ENCODE data around the gene SELENOO. TPM values are rescaled to one million over a fixed set of nuclear protein-coding genes. Genes with fewer than 3 reads are reported as not detected.
"Not testable (repeated sequence)": the region's sequence is repeated elsewhere in the genome, so short reads cannot be mapped to it uniquely, and the experiment has no call there.

SELENOO gene
- total and polyA plus RNA-seq, 9 donors, result 0.40 to 31.1 (median 23.0) TPM

DNA sequence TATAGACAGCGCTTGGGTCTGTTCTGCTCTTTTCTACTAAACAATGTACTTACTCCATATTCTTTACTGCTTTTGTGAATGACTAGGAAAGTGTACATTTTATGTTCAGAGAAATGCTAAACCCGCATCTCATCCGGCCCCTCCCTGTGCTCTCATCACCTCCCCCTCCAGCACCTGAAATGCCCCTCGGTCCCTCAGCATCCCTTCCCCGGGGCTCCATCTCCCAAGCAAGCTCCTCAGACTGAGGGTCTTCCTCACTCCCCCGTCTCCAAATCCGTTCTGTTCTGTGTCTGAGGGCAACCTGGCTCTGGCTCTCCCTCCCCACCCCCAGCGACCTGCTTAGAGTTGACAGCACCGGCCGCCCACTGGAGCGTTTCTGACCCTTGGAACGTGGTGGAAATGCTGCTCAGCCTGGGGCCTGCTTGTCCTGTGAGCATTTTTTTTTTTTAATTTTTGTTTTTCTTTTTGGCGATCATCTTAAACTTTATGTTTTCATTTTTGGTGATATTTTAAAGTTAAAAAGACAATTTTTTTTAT, 1.4 kb downstream of the SELENOO start:
- no peaks in the 10 kb centered on the region for H3K27me3 ChIP-seq
- H3K9me3 ChIP-seq, result no peaks in the 10 kb centered on the region
- no peak for TF ChIP-seq EP300 (IDR thresholded peaks at IDR 0.05)
- no peak for TF ChIP-seq POLR2A (IDR thresholded peaks at IDR 0.05)
- TF ChIP-seq, protein P1, sequence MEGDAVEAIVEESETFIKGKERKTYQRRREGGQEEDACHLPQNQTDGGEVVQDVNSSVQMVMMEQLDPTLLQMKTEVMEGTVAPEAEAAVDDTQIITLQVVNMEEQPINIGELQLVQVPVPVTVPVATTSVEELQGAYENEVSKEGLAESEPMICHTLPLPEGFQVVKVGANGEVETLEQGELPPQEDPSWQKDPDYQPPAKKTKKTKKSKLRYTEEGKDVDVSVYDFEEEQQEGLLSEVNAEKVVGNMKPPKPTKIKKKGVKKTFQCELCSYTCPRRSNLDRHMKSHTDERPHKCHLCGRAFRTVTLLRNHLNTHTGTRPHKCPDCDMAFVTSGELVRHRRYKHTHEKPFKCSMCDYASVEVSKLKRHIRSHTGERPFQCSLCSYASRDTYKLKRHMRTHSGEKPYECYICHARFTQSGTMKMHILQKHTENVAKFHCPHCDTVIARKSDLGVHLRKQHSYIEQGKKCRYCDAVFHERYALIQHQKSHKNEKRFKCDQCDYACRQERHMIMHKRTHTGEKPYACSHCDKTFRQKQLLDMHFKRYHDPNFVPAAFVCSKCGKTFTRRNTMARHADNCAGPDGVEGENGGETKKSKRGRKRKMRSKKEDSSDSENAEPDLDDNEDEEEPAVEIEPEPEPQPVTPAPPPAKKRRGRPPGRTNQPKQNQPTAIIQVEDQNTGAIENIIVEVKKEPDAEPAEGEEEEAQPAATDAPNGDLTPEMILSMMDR (IDR thresholded peaks at IDR 0.05), result no peak
- WGBS, 3 donors, result 32 to 46% (median 41%) methylated on average over 13 of the region's 13 CpGs
- H3K4me3 ChIP-seq, result peak overlapping the region; percentile 48
- intact Hi-C loops (cut with DNase I), result loop anchor here in 1 of 4 donors (10.0 kb wide), 1 partner anchor 57 kb away; no protein-coding TSS in a partner anchor
- H3K27ac ChIP-seq, result no peak overlapping the region
- H3K36me3 ChIP-seq, result no peaks in the 10 kb centered on the region
- H3K4me1 ChIP-seq (ENCODE audit: insufficient read depth), result peaks cover 5% of the 10 kb centered on the region
- no peak for DNase-seq

DNA sequence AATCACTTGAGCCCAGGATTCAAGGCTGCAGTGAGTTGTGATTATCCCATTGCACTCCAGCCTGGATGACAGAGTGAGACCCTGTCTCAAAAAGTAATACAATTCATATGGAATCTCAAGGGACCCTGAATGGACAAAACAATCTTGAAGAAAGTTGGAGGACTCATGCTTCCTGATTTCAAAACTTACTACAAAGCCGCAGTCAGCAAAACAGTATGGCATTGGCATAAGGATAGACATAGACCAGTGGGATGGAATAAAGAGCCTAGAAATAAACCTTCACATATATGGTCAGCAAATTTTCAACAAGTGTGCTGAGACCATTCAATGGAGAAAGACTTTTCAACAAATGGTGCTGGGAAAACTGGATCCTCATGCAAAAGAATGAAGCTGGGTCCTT, 2.5 kb downstream of the SELENOO start:
- Histone ChIP-seq H3K9me3 (no peaks in the 10 kb centered on the region), H3K36me3 (no peaks in the 10 kb centered on the region), H3K4me1 (ENCODE audit: insufficient read depth) (peaks cover 5% of the 10 kb centered on the region), H3K27ac (no peak overlapping the region), H3K4me3 (no peak overlapping the region), H3K27me3 (no peaks in the 10 kb centered on the region)
- 93 to 100% (median 100%) methylated on average over 1 of the region's 1 CpG for WGBS, 3 donors
- no peak for DNase-seq
- no peak for TF ChIP-seq POLR2A (IDR thresholded peaks at IDR 0.05)
- TF ChIP-seq, protein P1 (IDR thresholded peaks at IDR 0.05), result no peak
- TF ChIP-seq EP300 (IDR thresholded peaks at IDR 0.05), result no peak
- intact Hi-C loops (cut with DNase I), result loop anchor here in 1 of 4 donors (10.0 kb wide), 1 partner anchor 58 kb away; no protein-coding TSS in a partner anchor

GRCh38 chr22:50204571-50204970, 3.8 kb downstream of the SELENOO start:
- no peaks in the 10 kb centered on the region for H3K27me3 ChIP-seq
- TF ChIP-seq, protein P1 (IDR thresholded peaks at IDR 0.05), result no peak
- TF ChIP-seq EP300 (IDR thresholded peaks at IDR 0.05), result no peak
- no peak for TF ChIP-seq POLR2A (IDR thresholded peaks at IDR 0.05)
- 91 to 94% (median 93%) methylated on average over 7 of the region's 7 CpGs for WGBS, 3 donors
- H3K27ac ChIP-seq, result no peak overlapping the region
- DNase-seq, result no peak
- no peaks in the 10 kb centered on the region for H3K36me3 ChIP-seq
- no peaks in the 10 kb centered on the region for H3K9me3 ChIP-seq
- peaks cover 10% of the 10 kb centered on the region for H3K4me1 ChIP-seq (ENCODE audit: insufficient read depth)
- intact Hi-C loops (cut with DNase I), result loop anchor here in 1 of 4 donors (10.0 kb wide), 1 partner anchor 60 kb away; no protein-coding TSS in a partner anchor
- no peak overlapping the region for H3K4me3 ChIP-seq

DNA sequence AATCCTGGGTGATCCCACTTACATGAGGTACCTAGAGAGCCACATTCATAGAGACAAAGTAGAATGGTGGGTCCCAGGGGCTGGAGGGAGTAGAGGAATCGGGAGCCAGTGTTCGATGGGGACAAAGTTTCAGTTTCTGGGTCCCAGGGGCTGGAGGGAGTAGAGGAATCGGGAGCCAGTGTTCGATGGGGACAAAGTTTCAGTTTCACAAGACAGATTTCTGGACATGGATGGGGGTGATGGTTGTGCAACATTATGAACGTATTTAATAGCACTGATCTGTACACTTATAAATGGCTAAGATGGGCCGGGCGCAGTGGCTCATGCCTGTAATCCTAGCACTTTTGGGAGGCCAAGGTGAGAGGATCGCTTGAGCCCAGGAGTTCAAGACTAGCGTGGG, 4.2 kb downstream of the SELENOO start:
- H3K9me3 ChIP-seq; H3K27ac ChIP-seq; DNase-seq; H3K27me3 ChIP-seq; H3K4me3 ChIP-seq; H3K4me1 ChIP-seq (ENCODE audit: insufficient read depth); H3K36me3 ChIP-seq: not testable (repeated sequence)
- intact Hi-C loops (cut with DNase I), result loop anchor here in 2 of 4 donors (5.0 to 10.0 kb wide), 3 partner anchors 53 to 283 kb away; no protein-coding TSS in a partner anchor
- 89 to 91% (median 90%) methylated on average over 9 of the region's 9 CpGs for WGBS, 3 donors

All from ovary (tissue), 9 donors.